Keratinocyte (primary cell): ENCODE measurements around the gene SH3D19. TPM values are rescaled to one million over a fixed set of nuclear protein-coding genes. Genes with fewer than 3 reads are reported as not detected.

Experiments used
- DNase-seq: peaks from one replicate; pipeline ENCODE4 v3.0.0-alpha.2; 2011; ENCODE audit warnings: low read depth, missing footprints, low spot score
- FAIRE-seq: peaks from 2 replicates; lab custom pipeline; 2011; peaks lifted over from hg19 to GRCh38; lab: Jason Lieb, UNC
- H2AFZ ChIP-seq: 2 replicates; pipeline ENCODE4 v1.6.0; 2012; ENCODE audit warnings: low read length, control low read depth, inconsistent platforms; ENCODE audit not compliant: control insufficient read depth
- H3K27ac ChIP-seq: 2 replicates; pipeline ENCODE4 v1.5.1; 2011; ENCODE audit warnings: low read length; ENCODE audit not compliant: control insufficient read depth, insufficient read depth
- H3K27me3 ChIP-seq: 3 replicates; pipeline ENCODE4 v1.6.0; 2011; ENCODE audit warnings: low read length; ENCODE audit not compliant: control insufficient read depth, insufficient read depth; ENCODE audit errors: extremely low read depth
- H3K36me3 ChIP-seq, 2 experiments: 2 replicates in 1 of 2; 3 replicates in 1 of 2; pipeline ENCODE4 v1.5.1; 2011; ENCODE audit warnings: low read length in 2 of 2, mild to moderate bottlenecking in 1 of 2; ENCODE audit not compliant: control insufficient read depth in 2 of 2, insufficient read depth in 2 of 2; ENCODE audit errors: extremely low read depth in 1 of 2
- H3K4me1 ChIP-seq: 3 replicates; pipeline ENCODE4 v1.5.1; 2011; ENCODE audit warnings: low read length; ENCODE audit not compliant: control insufficient read depth, insufficient read depth; ENCODE audit errors: extremely low read depth
- H3K4me2 ChIP-seq: 3 replicates; pipeline ENCODE4 v1.6.0; 2011; ENCODE audit warnings: low read depth, low read length; ENCODE audit not compliant: control insufficient read depth, insufficient read depth; ENCODE audit errors: extremely low read depth
- H3K4me3 ChIP-seq, 3 experiments: fragments of 200-600 bp in 1 of 3; sonication (generic) in 1 of 3; 2 replicates in 2 of 3; 3 replicates in 1 of 3; pipeline ENCODE4 v1.5.1; 2011 to 2016; ENCODE audit warnings: low read length in 3 of 3, mild to moderate bottlenecking in 3 of 3, control low read depth in 2 of 3, inconsistent platforms in 1 of 3, low read depth in 1 of 3, mixed read lengths in 1 of 3, mixed run types in 1 of 3, moderate library complexity in 1 of 3; ENCODE audit not compliant: control insufficient read depth in 2 of 3, insufficient read depth in 2 of 3; ENCODE audit errors: extremely low read depth in 1 of 3
- H3K79me2 ChIP-seq: 2 replicates; pipeline ENCODE4 v1.6.0; 2012; ENCODE audit warnings: low read length; ENCODE audit not compliant: control insufficient read depth, insufficient read depth
- H3K9ac ChIP-seq: 3 replicates; pipeline ENCODE4 v1.6.0; 2011; ENCODE audit warnings: low read length; ENCODE audit not compliant: control insufficient read depth, insufficient read depth; ENCODE audit errors: extremely low read depth
- H3K9me1 ChIP-seq: 3 replicates; pipeline ENCODE4 v1.6.0; 2011; ENCODE audit warnings: low read length; ENCODE audit not compliant: control insufficient read depth, insufficient read depth; ENCODE audit errors: extremely low read depth
- H3K9me3 ChIP-seq: 2 replicates; pipeline ENCODE4 v1.5.1; 2012; ENCODE audit warnings: low read depth, low read length; ENCODE audit not compliant: control insufficient read depth
- H4K20me1 ChIP-seq: 3 replicates; pipeline ENCODE4 v1.6.0; 2011; ENCODE audit warnings: low read length; ENCODE audit not compliant: control insufficient read depth, insufficient read depth; ENCODE audit errors: extremely low read depth
- CTCF ChIP-seq, 3 experiments: IDR thresholded peaks in 1 of 3; conservative IDR thresholded peaks in 1 of 3; optimal IDR thresholded peaks in 1 of 3; 2 replicates in 2 of 3; 3 replicates in 1 of 3; pipeline versions ENCODE3 to v1.5.1; 2011; ENCODE audit warnings: low read length in 3 of 3, mild to moderate bottlenecking in 3 of 3, moderate library complexity in 2 of 3, control low read depth in 1 of 3, inconsistent platforms in 1 of 3; ENCODE audit not compliant: insufficient read depth in 2 of 3; ENCODE audit errors: extremely low read depth in 1 of 3
- EZH2 ChIP-seq: IDR thresholded peaks from one replicate; pipeline ENCODE4 v1.6.1; 2012; ENCODE audit warnings: inconsistent platforms, mild to moderate bottlenecking, low read length, moderate library complexity
- dilution Hi-C: fragments of 300-500 bp; cut with MboI; formaldehyde crosslinking; loops from one replicate; pipeline ENCODE4 v1.7.0; 2020; ENCODE audit warnings: low sequenced_read_pairs; ENCODE audit not compliant: extremely low pct_ligation_motif_present
- polyA plus RNA-seq, 5 experiments: library from polyadenylated mRNA; depleted of rRNA in 3 of 5; stranded (reverse) in 3 of 5; stranded (forward) in 1 of 5; unstranded in 1 of 5; fragments of >200 nt; gene quantifications; 1 replicate in 1 of 5; 2 replicates in 3 of 5; 3 replicates in 1 of 5; pipeline versions ENCODE4 v1.2.1 to v1.2.3, GENCODE V29; 2011 to 2012; ENCODE audit warnings: missing spikeins in 2 of 5, low read depth in 1 of 5, low replicate concordance in 1 of 5

The SH3D19 gene
- polyA plus RNA-seq, 1 donor (not counting 4 experiments of a cell fraction or from before 2014, with no cell fraction given): 24.8 TPM

- H3K4me1 ChIP-seq: peaks cover 2% of the 10 kb centered on the region
- TF ChIP-seq CTCF (optimal IDR thresholded peaks at IDR 0.05 in 1 of 3, IDR thresholded peaks at IDR 0.05 in 1 of 3, conservative IDR thresholded peaks at IDR 0.05 in 1 of 3; ENCODE audit: extremely low read depth in 1 of 3, insufficient read depth in 2 of 3, low read length in 3 of 3): no peak
- no peaks in the 10 kb centered on the region for H3K9me1 ChIP-seq
- H3K4me2 ChIP-seq: no peak overlapping the region
- H3K9me3 ChIP-seq: no peaks in the 10 kb centered on the region
- H2AFZ ChIP-seq: no peak overlapping the region
- no peak for FAIRE-seq
- no peaks in the 10 kb centered on the region for H3K27me3 ChIP-seq
- no peak overlapping the region for H3K9ac ChIP-seq
- no peak overlapping the region for H3K4me3 ChIP-seq
- DNase-seq: no peak
- peaks cover 2% of the 10 kb centered on the region for H3K79me2 ChIP-seq
- dilution Hi-C loops: no loop called here
- H3K36me3 ChIP-seq: no peaks in the 10 kb centered on the region
- H4K20me1 ChIP-seq: no peaks in the 10 kb centered on the region
- no peak overlapping the region for H3K27ac ChIP-seq
These were observed 85.8 kb downstream of the SH3D19 start for GRCh38 chr4:151239608-151240007.

GRCh38 chr4:151238477-151238876, 86.9 kb downstream of the SH3D19 start:
- DNase-seq (no peak), FAIRE-seq (no peak)
- no peaks in the 10 kb centered on the region for H3K9me3 ChIP-seq
- H3K27ac ChIP-seq: no peak overlapping the region
- H3K79me2 ChIP-seq: peaks cover 2% of the 10 kb centered on the region
- no peak overlapping the region for H3K4me3 ChIP-seq
- dilution Hi-C loops: no loop called here
- H3K27me3 ChIP-seq: no peaks in the 10 kb centered on the region
- TF ChIP-seq EZH2: no peak
- TF ChIP-seq CTCF (optimal IDR thresholded peaks at IDR 0.05 in 1 of 3, IDR thresholded peaks at IDR 0.05 in 1 of 3, conservative IDR thresholded peaks at IDR 0.05 in 1 of 3; ENCODE audit: extremely low read depth in 1 of 3, insufficient read depth in 2 of 3, low read length in 3 of 3): no peak
- H2AFZ ChIP-seq: no peak overlapping the region
- H3K9me1 ChIP-seq: no peaks in the 10 kb centered on the region
- no peak overlapping the region for H3K9ac ChIP-seq
- no peaks in the 10 kb centered on the region for H4K20me1 ChIP-seq
- H3K4me1 ChIP-seq: peaks cover 2% of the 10 kb centered on the region
- no peak overlapping the region for H3K4me2 ChIP-seq
- no peaks in the 10 kb centered on the region for H3K36me3 ChIP-seq
